Daoy (cell line): ENCODE results near the gene DACH1. TPM values are rescaled to one million over a fixed set of nuclear protein-coding genes. Genes with fewer than 3 reads are reported as not detected.

Experiments
- DNase-seq: peaks from one replicate; pipeline ENCODE4 v3.0.0-alpha.2; 2015; ENCODE audit warnings: low read depth
- total RNA-seq: library from RNA; depleted of rRNA; stranded (reverse); fragments of >200 nt; shearing (Covaris generic); gene quantifications from 2 replicates; pipeline ENCODE4 v1.2.3, GENCODE V29; 2014

The DACH1 gene
- total RNA-seq, 1 experiment from 2014 or later: not detected

DNA sequence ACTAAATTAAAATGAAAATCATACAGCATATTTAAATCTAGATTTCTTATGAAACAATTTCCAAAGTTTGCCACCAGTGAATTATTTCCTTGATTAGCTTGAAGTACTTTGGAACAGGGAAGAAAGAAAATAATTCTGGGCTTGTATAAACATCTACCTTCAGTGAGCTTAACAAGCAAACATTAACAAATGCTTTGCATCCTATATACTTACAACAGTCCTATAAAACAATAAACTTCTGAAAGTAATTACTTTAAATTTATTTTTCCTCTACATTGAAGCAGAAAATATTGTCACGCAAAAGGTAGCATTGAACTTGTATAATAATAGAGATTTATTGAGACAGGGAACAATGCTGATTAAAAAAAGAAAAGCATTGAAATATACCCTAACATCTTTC, 164.8 kb downstream of the DACH1 start:
- DNase-seq: no peak

DNA sequence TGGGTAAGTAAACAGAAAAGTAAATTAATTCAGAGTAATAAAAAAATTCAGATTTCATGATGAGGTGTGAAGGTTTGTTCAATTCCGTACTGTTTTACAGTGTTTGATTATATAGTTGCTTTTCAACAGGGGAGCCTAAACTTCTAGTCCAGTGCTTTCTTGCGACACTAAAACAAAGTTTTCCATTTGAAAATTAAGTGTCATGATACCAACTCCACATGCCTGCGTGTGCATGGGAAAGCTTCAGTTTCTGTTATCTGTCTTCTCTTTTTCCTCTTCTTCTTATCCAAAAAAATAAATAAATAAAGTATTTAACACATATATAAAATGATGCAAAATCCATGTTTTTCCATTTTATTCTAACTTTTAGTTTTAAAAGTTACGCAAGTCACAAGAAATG, 165.3 kb downstream of the DACH1 start:
- DNase-seq: no peak

DNA sequence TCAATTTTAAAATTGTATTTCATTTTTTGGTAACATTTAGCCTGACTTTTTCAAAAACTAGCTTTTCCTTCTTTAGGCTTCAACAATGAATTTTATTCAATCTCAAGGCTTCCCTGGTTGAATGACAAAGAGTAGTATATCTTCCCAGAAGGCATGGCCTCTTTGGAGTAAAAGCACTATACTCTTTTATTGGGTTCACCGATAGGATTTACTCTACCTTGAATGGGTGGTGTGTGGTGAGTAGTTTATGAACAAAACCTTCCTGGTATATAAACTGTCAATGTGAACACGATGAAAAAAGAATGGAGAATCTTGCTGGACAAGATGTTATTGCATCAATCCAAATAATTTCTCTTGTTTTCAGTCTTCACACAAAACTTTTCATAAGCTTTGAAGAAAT, 167.7 kb downstream of the DACH1 start:
- DNase-seq: no peak

- DNase-seq: no peak
These were observed 171.3 kb downstream of the DACH1 start for GRCh38 chr13:71695662-71696061.

GRCh38 chr13:71685072-71685471, 181.9 kb downstream of the DACH1 start:
- DNase-seq: no peak

DNA sequence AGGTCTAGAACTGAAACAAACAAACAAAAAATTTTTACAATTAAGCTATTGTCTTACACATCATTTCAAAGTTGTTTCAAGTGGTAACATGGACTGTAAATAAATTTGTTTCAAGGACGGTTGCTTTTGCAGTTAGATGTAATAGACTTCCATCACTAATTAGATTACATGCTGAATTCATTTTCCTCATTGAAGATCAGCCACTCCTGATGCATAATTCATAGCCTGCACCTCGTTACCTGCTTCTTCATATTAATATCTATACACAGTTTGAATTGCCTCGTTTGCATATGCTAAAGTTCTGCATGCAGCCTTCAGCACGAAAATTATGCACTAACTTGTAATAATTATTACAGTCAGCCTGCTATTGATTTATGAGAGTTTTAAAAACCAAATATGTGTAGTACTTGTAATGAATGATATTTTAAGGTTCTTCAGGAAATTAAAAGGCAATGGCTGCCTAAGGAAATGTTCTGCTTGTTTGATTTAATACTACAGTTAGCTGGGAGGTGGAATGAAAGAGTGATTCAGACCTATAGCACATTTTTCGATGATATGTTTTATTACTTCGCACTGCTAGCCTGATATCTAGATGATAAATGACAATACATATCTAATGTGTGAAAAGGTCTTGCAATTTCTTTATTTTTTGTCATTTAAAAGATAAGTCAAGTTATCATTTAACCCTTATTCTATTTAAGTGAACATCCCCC, 184.9 kb downstream of the DACH1 start:
- DNase-seq: no peak

GRCh38 chr13:71677124-71677523, 189.9 kb downstream of the DACH1 start:
- no peak for DNase-seq

DNA sequence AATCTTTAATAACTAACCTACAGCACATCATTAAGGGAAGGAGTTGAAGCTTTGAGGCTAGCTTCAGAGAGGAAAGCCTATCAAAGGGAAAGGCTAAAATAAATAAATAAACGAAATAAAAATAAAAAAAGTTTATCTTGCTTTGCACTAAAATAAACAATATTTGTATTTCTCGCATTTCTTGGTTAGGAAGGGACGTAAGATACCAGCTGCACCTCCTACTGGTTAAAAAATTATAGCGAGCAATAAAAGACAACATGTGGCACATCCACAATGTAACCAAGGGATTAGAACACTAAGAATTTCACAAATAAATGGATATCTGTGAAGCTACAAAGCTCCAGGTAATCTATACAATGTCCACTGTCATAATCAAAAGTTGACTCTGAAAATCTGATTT, 194.5 kb downstream of the DACH1 start:
- DNase-seq: no peak

- DNase-seq: no peak
These were observed 203.6 kb downstream of the DACH1 start for GRCh38 chr13:71663431-71663830.

GRCh38 chr13:71661921-71662320, 205.1 kb downstream of the DACH1 start:
- DNase-seq: no peak

- no peak for DNase-seq
These were observed 207.6 kb downstream of the DACH1 start for GRCh38 chr13:71659404-71659803.

GRCh38 chr13:71645467-71645866, 221.5 kb downstream of the DACH1 start:
- DNase-seq: no peak

- no peak for DNase-seq
These were observed 222.4 kb downstream of the DACH1 start for GRCh38 chr13:71644579-71644978.

DNA sequence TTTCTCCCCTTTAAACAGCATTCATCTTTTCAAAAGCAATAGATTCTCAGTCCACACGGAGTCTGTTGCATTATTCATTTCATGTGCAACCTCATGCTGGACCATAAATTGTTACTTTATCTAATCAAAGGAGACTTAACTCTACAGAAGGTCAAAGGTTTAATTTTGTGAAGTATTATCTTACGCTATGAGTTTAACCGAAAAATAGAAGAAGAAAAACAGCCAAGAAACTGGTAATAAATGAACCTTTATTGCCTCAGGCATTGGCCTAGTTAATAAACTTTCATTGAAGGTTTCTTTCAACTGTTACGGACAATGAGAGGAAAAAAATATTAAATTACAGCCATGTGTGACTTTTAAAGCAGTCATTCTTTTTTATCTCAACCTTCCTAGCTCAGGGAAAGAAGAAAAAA, 223.6 kb downstream of the DACH1 start:
- DNase-seq: no peak

- DNase-seq: no peak
These were observed 228.3 kb downstream of the DACH1 start for GRCh38 chr13:71638751-71639150.

- DNase-seq: no peak
These were observed 232.2 kb downstream of the DACH1 start for GRCh38 chr13:71634602-71635443.

DNA sequence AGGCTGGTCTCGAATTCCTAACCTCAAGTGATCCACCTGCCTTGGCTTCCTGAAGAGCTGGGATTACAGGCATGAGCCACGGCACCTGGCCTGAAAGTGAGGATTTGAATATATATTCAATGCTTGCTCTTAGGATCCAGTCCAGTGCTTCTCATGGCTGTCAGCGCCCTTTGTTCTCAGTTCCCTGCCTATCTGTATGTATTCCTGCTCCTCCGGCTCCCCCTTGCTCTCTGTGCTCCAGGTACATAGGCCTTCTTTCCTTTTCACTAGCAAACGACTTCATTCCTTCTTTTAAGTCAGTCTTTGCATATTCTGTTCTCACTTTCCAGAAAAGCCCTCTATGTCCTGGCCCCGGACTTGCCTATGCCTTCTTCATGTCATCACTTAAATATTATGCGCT, 232.8 kb downstream of the DACH1 start:
- DNase-seq: no peak

- DNase-seq: no peak
These were observed 234.3 kb downstream of the DACH1 start for GRCh38 chr13:71632721-71633120.

DNA sequence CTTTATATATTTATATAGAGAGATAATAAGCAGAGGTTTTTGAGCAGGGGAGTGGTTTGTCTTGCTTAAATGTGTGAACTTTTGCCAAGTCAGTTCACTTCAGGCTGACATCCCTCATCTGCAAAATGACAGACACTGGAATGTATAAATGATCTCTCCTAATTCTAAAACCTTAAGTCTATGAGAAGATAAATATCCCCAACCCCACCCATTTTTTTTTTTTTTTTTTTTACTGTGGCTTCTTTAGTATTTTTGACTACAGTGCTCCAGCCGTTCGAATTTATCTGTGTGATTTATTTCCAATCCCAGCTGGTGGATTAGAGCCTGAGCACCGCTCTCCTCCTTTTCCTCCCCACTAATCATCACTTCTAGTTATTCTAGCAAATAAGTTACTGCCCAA, 234.8 kb downstream of the DACH1 start:
- DNase-seq: no peak

GRCh38 chr13:71629167-71629566, 237.8 kb downstream of the DACH1 start:
- DNase-seq: no peak

DNA sequence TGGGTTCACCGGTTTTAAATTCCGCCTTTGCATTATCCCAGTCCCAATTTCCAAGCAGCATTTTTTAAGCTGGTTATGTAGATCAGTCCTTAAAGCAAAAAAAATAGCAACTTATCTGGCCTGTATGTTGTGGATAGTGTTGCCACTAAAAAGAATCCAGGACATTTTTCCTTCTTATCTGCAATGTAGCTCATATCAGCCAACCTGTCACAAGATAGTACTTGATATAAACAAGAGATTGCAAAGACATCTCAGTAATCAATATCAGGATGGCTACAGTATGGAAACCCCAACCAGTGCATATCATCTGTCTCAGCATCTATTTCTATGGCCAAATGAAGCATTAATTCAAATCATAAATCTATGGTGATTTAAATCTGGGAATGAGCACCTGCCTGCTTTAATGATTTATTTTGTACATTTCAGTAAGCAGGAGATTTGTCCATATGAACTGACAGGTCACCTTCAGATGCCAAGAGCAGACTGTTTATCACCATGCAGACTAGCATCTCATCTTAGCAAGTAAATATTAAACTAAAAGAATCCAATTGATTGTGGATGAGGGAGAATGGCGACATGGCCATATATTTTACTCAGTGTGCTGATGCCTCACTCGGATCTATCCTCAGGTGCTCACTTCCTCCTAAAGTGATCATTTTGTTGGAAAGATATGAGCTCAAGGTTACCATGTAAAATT, 240.4 kb downstream of the DACH1 start:
- DNase-seq: no peak

GRCh38 chr13:71625694-71626093, 241.3 kb downstream of the DACH1 start:
- DNase-seq: no peak
